HCT116 (cell line): ENCODE data around the gene HDAC7. TPM values are rescaled to one million over a fixed set of nuclear protein-coding genes. Genes with fewer than 3 reads are reported as not detected.

Experiments used
- ATAC-seq: fragments of 200-7000 bp; cut with Tn5 transposase; 2 replicates; pipeline ENCODE4 v1.9.1; 2020; ENCODE audit warnings: mild to moderate bottlenecking, moderate library complexity
- BruUV-seq: library from RNA; stranded (reverse); fragments of 400-500 nt; replicated peaks from 2 replicates; lab custom pipeline; 2021; lab: Mats Ljungman, UMichigan
- CTCF ChIA-PET: fragments of 300-600 bp; sonication (Branson Sonifier 250); formaldehyde crosslinking; loops from one replicate; lab custom pipeline; 2021; ENCODE audit warnings: antibody characterized with exemption; lab: Charles Lee
- POLR2A ChIA-PET: fragments of 300-600, 350-600 bp; sonication (Branson Sonifier 250); formaldehyde crosslinking; loops from one replicate; lab custom pipeline; 2021; ENCODE audit warnings: antibody characterized with exemption; lab: Charles Lee
- RAD21 ChIA-PET, 2 experiments: fragments of 300-600 bp; sonication (Branson Sonifier 250); formaldehyde crosslinking; loops; one replicate each; lab custom pipeline; 2023; ENCODE audit warnings: low total read pairs in 2 of 2; ENCODE audit not compliant: uncharacterized antibody in 2 of 2, unreplicated experiment in 2 of 2, low non-redundant PET in 1 of 2; lab: Charles Lee
- DNase-seq: peaks from one replicate; pipeline ENCODE4 v3.0.0-alpha.2; 2010; ENCODE audit warnings: low read depth, low spot score
- H2AFZ ChIP-seq: fragments of 200-600 bp; shearing (Covaris generic), sonication (generic); 2 replicates; pipeline ENCODE4 v1.6.1; 2017; ENCODE audit warnings: low read depth, mixed run types, mixed read lengths, antibody characterized with exemption, low read length; ENCODE audit not compliant: poor library complexity, severe bottlenecking
- H3K27ac ChIP-seq: 2 replicates; pipeline ENCODE4 v1.5.1; 2012; ENCODE audit warnings: low read depth, low read length
- H3K27me3 ChIP-seq: fragments of 200-600 bp; sonication (generic); 2 replicates; pipeline ENCODE4 v1.6.1; 2016; ENCODE audit warnings: mixed run types, low read length, mixed read lengths; ENCODE audit not compliant: insufficient read depth
- H3K36me3 ChIP-seq, 2 experiments: fragments of 200-500 bp in 1 of 2; fragments of 200-600 bp in 1 of 2; sonication (Bioruptor generic) in 1 of 2; sonication (generic) in 1 of 2; 2 replicates each; pipeline versions ENCODE4 v1.5.1 to v1.6.1; 2014 to 2016; ENCODE audit warnings: low read length in 2 of 2, inconsistent platforms in 1 of 2, mixed read lengths in 1 of 2, mixed run types in 1 of 2; ENCODE audit not compliant: insufficient read depth in 2 of 2, control insufficient read depth in 1 of 2
- H3K4me1 ChIP-seq, 2 experiments: fragments of 200-600 bp in 1 of 2; sonication (generic) in 1 of 2; 2 replicates each; pipeline versions ENCODE4 v1.5.1 to v1.6.1; 2012 to 2017; ENCODE audit warnings: low read length in 2 of 2, inconsistent platforms in 1 of 2, mild to moderate bottlenecking in 1 of 2, mixed read lengths in 1 of 2, mixed run types in 1 of 2, moderate library complexity in 1 of 2; ENCODE audit not compliant: insufficient read depth in 2 of 2, control insufficient read depth in 1 of 2
- H3K4me2 ChIP-seq: fragments of 200-600 bp; sonication (generic); 2 replicates; pipeline ENCODE4 v1.6.1; 2017; ENCODE audit warnings: mixed run types, low read length, mixed read lengths
- H3K4me3 ChIP-seq, 2 experiments: fragments of 200-600 bp in 1 of 2; sonication (generic) in 1 of 2; replicated peaks in 1 of 2; 2 replicates each; pipeline ENCODE4 v1.5.1; 2011 to 2016; ENCODE audit warnings: low read length in 2 of 2, control low read depth in 1 of 2, low read depth in 1 of 2, mild to moderate bottlenecking in 1 of 2, mixed read lengths in 1 of 2, mixed run types in 1 of 2
- H3K79me2 ChIP-seq: fragments of 200-600 bp; sonication (generic); 2 replicates; pipeline ENCODE4 v1.6.1; 2017; ENCODE audit warnings: mild to moderate bottlenecking, mixed run types, low read length, moderate library complexity, mixed read lengths; ENCODE audit not compliant: insufficient read depth
- H3K9ac ChIP-seq: fragments of 200-600 bp; sonication (generic); 2 replicates; pipeline ENCODE4 v1.6.1; 2016; ENCODE audit warnings: low read length, mixed read lengths
- H3K9me2 ChIP-seq: fragments of 200-600 bp; sonication (generic), shearing (Covaris generic); 2 replicates; pipeline ENCODE4 v1.6.1; 2017; ENCODE audit warnings: mixed run types, mild to moderate bottlenecking, moderate library complexity; ENCODE audit not compliant: insufficient read depth
- H3K9me3 ChIP-seq, 2 experiments: fragments of 200-500 bp in 1 of 2; fragments of 200-600 bp in 1 of 2; sonication (Bioruptor generic) in 1 of 2; sonication (generic) in 1 of 2; 2 replicates each; pipeline ENCODE4 v1.6.1; 2014 to 2017; ENCODE audit warnings: low read length in 2 of 2, mixed read lengths in 2 of 2, inconsistent platforms in 1 of 2, low read depth in 1 of 2, mild to moderate bottlenecking in 1 of 2, mixed run types in 1 of 2, moderate library complexity in 1 of 2; ENCODE audit not compliant: control insufficient read depth in 1 of 2, insufficient read depth in 1 of 2
- H4K20me1 ChIP-seq: fragments of 200-600 bp; sonication (generic), shearing (Covaris generic); 2 replicates; pipeline ENCODE4 v1.6.1; 2017; ENCODE audit warnings: mixed run types, mild to moderate bottlenecking, moderate library complexity; ENCODE audit not compliant: insufficient read depth
- CBX3 ChIP-seq: IDR thresholded peaks from 2 replicates; pipeline ENCODE4 v1.6.1; 2012; ENCODE audit warnings: low read depth
- CEBPB ChIP-seq: IDR thresholded peaks from 2 replicates; pipeline ENCODE4 v1.6.1; 2012; ENCODE audit warnings: low read depth
- EGR1 ChIP-seq: IDR thresholded peaks from 2 replicates; pipeline ENCODE4 v1.6.1; 2012; ENCODE audit warnings: low read depth
- EZH2 ChIP-seq: fragments of 200-600 bp; sonication (generic); IDR thresholded peaks from 2 replicates; pipeline ENCODE4 v1.6.1; 2017; ENCODE audit warnings: antibody characterized with exemption, mixed run types
- EZH2phosphoT487 ChIP-seq: fragments of 200-600 bp; IDR thresholded peaks from 2 replicates; pipeline ENCODE4 v1.6.1; 2018; ENCODE audit warnings: antibody characterized with exemption, borderline replicate concordance
- FOSL1 ChIP-seq: IDR thresholded peaks from 2 replicates; pipeline ENCODE4 v1.6.1; 2012; ENCODE audit warnings: low read depth
- POLR2AphosphoS5 ChIP-seq: IDR thresholded peaks from 2 replicates; pipeline ENCODE4 v1.6.1; 2011; ENCODE audit warnings: mild to moderate bottlenecking, low read depth, low read length, moderate library complexity
- SIN3A ChIP-seq: IDR thresholded peaks from 2 replicates; pipeline ENCODE4 v1.6.1; 2012; ENCODE audit warnings: low read depth
- SRF ChIP-seq: IDR thresholded peaks from 2 replicates; pipeline ENCODE4 v1.6.1; 2012; ENCODE audit warnings: low read depth
- YY1 ChIP-seq: IDR thresholded peaks from 2 replicates; pipeline ENCODE4 v1.6.1; 2011; ENCODE audit warnings: low read length, low read depth, moderate library complexity, mild to moderate bottlenecking; ENCODE audit not compliant: insufficient replicate concordance; ENCODE audit errors: extremely low read depth
- ZNF274 ChIP-seq: fragments of 200-500 bp; sonication (Bioruptor generic); IDR thresholded peaks from 2 replicates; pipeline ENCODE4 v1.6.1; 2014; ENCODE audit warnings: mild to moderate bottlenecking, low read depth, low read length, inconsistent platforms
- intact Hi-C: fragments of 100-400 bp; cut with micrococcal nuclease; formaldehyde crosslinking; loops from 2 replicates; pipeline ENCODE4 v1.10.0; 2022
- total RNA-seq: library from RNA; stranded (reverse); gene quantifications from one replicate; pipeline ENCODE4 v1.2.1, GENCODE V29; 2021; ENCODE audit not compliant: unreplicated experiment
- TF ChIP-seq, protein P1 (sequence below): IDR thresholded peaks from 2 replicates; pipeline ENCODE4 v1.6.1; 2012
- TF ChIP-seq, protein P2 (sequence below): IDR thresholded peaks from 2 replicates; pipeline ENCODE4 v1.6.1; 2012

Gene HDAC7
- total RNA-seq, 1 experiment from 2014 or later = 38.1 TPM

DNA sequence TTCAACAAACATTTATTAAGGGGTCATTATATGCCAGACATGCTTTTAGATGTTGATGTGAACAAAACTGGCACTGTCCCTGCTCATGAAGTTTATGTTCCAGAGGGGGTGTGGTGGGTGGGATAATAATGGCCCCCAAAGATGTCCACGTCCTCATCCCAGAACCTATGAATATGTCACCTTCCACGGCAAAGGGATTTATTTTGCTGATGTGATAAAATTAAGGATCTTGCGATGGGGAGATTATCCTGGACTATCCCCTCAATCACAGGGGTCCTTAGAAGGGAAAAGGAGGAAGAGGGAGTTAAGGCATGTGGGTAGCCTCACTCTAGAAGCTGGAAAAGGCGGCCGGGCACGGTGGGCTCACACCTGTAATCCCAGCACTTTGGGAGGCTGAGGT, 48.4 kb downstream of the HDAC7 start:
- no peaks in the 10 kb centered on the region for H4K20me1 ChIP-seq
- no peak overlapping the region for H3K4me2 ChIP-seq
- no peak for TF ChIP-seq EGR1
- no peak for TF ChIP-seq YY1
- TF ChIP-seq SRF = no peak
- no peak for TF ChIP-seq POLR2AphosphoS5
- no peak for TF ChIP-seq EZH2
- TF ChIP-seq ZNF274 = no peak
- TF ChIP-seq FOSL1 = no peak
- no peak for TF ChIP-seq CBX3
- TF ChIP-seq CEBPB = no peak
- no peak for TF ChIP-seq EZH2phosphoT487
- TF ChIP-seq, protein P1, sequence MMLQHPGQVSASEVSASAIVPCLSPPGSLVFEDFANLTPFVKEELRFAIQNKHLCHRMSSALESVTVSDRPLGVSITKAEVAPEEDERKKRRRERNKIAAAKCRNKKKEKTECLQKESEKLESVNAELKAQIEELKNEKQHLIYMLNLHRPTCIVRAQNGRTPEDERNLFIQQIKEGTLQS = no peak
- no peak for TF ChIP-seq SIN3A
- TF ChIP-seq, protein P2, sequence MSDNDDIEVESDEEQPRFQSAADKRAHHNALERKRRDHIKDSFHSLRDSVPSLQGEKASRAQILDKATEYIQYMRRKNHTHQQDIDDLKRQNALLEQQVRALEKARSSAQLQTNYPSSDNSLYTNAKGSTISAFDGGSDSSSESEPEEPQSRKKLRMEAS = no peak
- no peak overlapping the region for H2AFZ ChIP-seq
- no peaks in the 10 kb centered on the region for H3K27me3 ChIP-seq
- no TSS peak for BruUV-seq
- H3K4me3 ChIP-seq = no peak overlapping the region
- ATAC-seq (no peak), DNase-seq (no peak)
- peaks cover 27 to 54% of the 10 kb centered on the region in 2 experiments for H3K4me1 ChIP-seq
- no peaks in the 10 kb centered on the region for H3K9me2 ChIP-seq
- no peak overlapping the region for H3K9ac ChIP-seq
- ChIA-PET POLR2A (no interaction called here), CTCF (interaction anchor here (2.0 to 2.5 kb wide), 2 partner anchors 27 to 29 kb away, joined by 6 to 15 read pairs; no protein-coding TSS in a partner anchor), RAD21 (no interaction called here)
- intact Hi-C loops = loop anchor here (10.0 kb wide), 1 partner anchor 737 kb away; no protein-coding TSS in a partner anchor
- no peak overlapping the region for H3K27ac ChIP-seq
- H3K36me3 ChIP-seq = no peaks in the 10 kb centered on the region
- peaks cover 24% of the 10 kb centered on the region for H3K79me2 ChIP-seq
- no peaks in the 10 kb centered on the region for H3K9me3 ChIP-seq
